Omental fat pad (tissue), 4 donors: ENCODE data around the gene OR51B4. TPM values are rescaled to one million over a fixed set of nuclear protein-coding genes. Genes with fewer than 3 reads are reported as not detected.

Source experiments
- ATAC-seq: fragments of 150-250 bp; one replicate; pipeline ENCODE4 v1.9.1; 2016; ENCODE audit warnings: mild to moderate bottlenecking, moderate library complexity; ENCODE audit not compliant: low FRiP score
- DNase-seq: peaks from one replicate; pipeline ENCODE4 v3.0.0-alpha.2; 2019; ENCODE audit warnings: low spot score
- CTCF ChIP-seq, 3 donors: fragments of 450-650 bp; IDR thresholded peaks; one replicate each; pipeline ENCODE4 v1.5.1; 2016 to 2017; ENCODE audit warnings: antibody characterized with exemption in 3 of 3, mild to moderate bottlenecking in 3 of 3, moderate library complexity in 2 of 3
- total RNA-seq, 4 donors: library from RNA; depleted of rRNA; stranded (reverse); fragments of >200 nt; gene quantifications; one replicate each; pipeline ENCODE4 v1.1.0, GENCODE V29; 2016

OR51B4 gene
- total RNA-seq, 4 donors from 2014 or later, result not detected

GRCh38 chr11:5286901-5287300 is 14.8 kb downstream of the OR51B4 start:
- ATAC-seq (no peak), DNase-seq (no peak)
- no peak for TF ChIP-seq CTCF (IDR thresholded peaks at IDR 0.05)

GRCh38 chr11:5286351-5286750 is 15.4 kb downstream of the OR51B4 start:
- TF ChIP-seq CTCF (IDR thresholded peaks at IDR 0.05), result no peak
- ATAC-seq, result no peak
- DNase-seq, result no peak

- ATAC-seq (no peak), DNase-seq (no peak)
- no peak for TF ChIP-seq CTCF (IDR thresholded peaks at IDR 0.05)
Measured at GRCh38 chr11:5285703-5286340, 15.9 kb downstream of the OR51B4 start.

- ATAC-seq, result no peak
- DNase-seq, result no peak
- no peak for TF ChIP-seq CTCF (IDR thresholded peaks at IDR 0.05)
Measured at GRCh38 chr11:5284637-5285036, 17.1 kb downstream of the OR51B4 start.

GRCh38 chr11:5283882-5284281 is 17.9 kb downstream of the OR51B4 start:
- no peak for TF ChIP-seq CTCF (IDR thresholded peaks at IDR 0.05)
- ATAC-seq, result no peak
- no peak for DNase-seq

- TF ChIP-seq CTCF (IDR thresholded peaks at IDR 0.05), result no peak
- no peak for DNase-seq
- ATAC-seq, result no peak
Measured at GRCh38 chr11:5283086-5283485, 18.7 kb downstream of the OR51B4 start.

GRCh38 chr11:5282628-5283027 is 19.1 kb downstream of the OR51B4 start:
- DNase-seq (no peak), ATAC-seq (no peak)
- no peak for TF ChIP-seq CTCF (IDR thresholded peaks at IDR 0.05)
